GM23338 (cell line): ENCODE measurements around the gene ZSCAN5B.

Experiments used
- CREB1 ChIP-seq: fragments of 250-450 bp; sonication (Bioruptor Pico); IDR thresholded peaks from 2 replicates; pipeline ENCODE4 v1.5.0; 2020; ENCODE audit warnings: low read depth, mild to moderate bottlenecking, moderate library complexity
- EZH2 ChIP-seq: fragments of 200-600 bp; sonication (generic); IDR thresholded peaks from one replicate; pipeline ENCODE4 v1.8.0; 2017; ENCODE audit warnings: antibody characterized with exemption, mild to moderate bottlenecking, low read depth; ENCODE audit not compliant: unreplicated experiment
- EZH2phosphoT487 ChIP-seq: fragments of 200-600 bp; sonication (generic); IDR thresholded peaks from one replicate; pipeline ENCODE4 v1.8.1; 2018; ENCODE audit warnings: antibody characterized with exemption; ENCODE audit not compliant: unreplicated experiment
- JUNB ChIP-seq: IDR thresholded peaks from one replicate; pipeline ENCODE4 v1.6.1; 2016; ENCODE audit warnings: antibody characterized with exemption; ENCODE audit not compliant: unreplicated experiment
- POLR2AphosphoS5 ChIP-seq: IDR thresholded peaks from 2 replicates; pipeline ENCODE4 v1.6.1; 2016; ENCODE audit warnings: antibody characterized with exemption, low read depth
- STAT1 ChIP-seq: IDR thresholded peaks from one replicate; pipeline ENCODE4 v1.6.1; 2016; ENCODE audit warnings: antibody characterized with exemption; ENCODE audit not compliant: unreplicated experiment
- ZNF114 ChIP-seq: fragments of 250-450 bp; sonication (Bioruptor Pico); IDR thresholded peaks from 2 replicates; pipeline ENCODE4 v1.5.0; 2020; ENCODE audit warnings: mild to moderate bottlenecking, moderate library complexity
- ZNF331 ChIP-seq: fragments of 250-450 bp; sonication (Bioruptor Pico); IDR thresholded peaks from 2 replicates; pipeline ENCODE4 v1.5.0; 2020; ENCODE audit warnings: low read depth, mild to moderate bottlenecking, moderate library complexity
- TF ChIP-seq, protein P1 (sequence below), 2 experiments: fragments of 200-600 bp in 1 of 2; sonication (generic) in 1 of 2; conservative IDR thresholded peaks; 2 replicates each; pipeline versions ENCODE4 v1.5.1 to v1.6.1; 2016 to 2017; ENCODE audit warnings: antibody characterized with exemption in 2 of 2, low read depth in 2 of 2, mild to moderate bottlenecking in 2 of 2, moderate library complexity in 1 of 2
- TF ChIP-seq, protein P2 (sequence below): IDR thresholded peaks from one replicate; pipeline ENCODE4 v1.6.1; 2018; ENCODE audit warnings: antibody characterized with exemption; ENCODE audit not compliant: unreplicated experiment
- TF ChIP-seq, protein P3 (sequence below): fragments of 250-450 bp; sonication (Bioruptor Pico); IDR thresholded peaks from 2 replicates; pipeline ENCODE4 v1.5.0; 2020; ENCODE audit warnings: mild to moderate bottlenecking, moderate library complexity
- TF ChIP-seq, protein P4 (sequence below): IDR thresholded peaks from 2 replicates; pipeline ENCODE4 v1.6.1; 2016; ENCODE audit warnings: antibody characterized with exemption

DNA sequence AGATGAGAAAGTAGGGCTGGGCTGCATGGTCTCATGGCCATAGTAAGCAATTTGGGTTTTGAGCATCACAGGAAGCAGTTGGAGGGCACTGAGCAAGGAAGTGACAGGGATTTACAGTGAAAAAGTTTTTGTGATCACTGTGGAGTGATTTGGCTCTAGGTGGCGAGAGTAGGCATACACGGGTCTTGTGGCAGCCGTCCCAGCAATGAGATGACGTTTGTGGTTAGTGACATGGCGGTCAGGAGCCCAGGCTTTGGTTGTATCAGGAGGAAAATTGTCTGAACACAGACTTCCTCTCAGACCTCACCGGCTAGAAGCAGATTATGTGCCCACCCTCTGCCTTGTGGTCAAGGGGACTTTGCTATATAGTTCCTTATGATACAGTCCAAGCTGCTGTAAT, 53.2 kb downstream of the ZSCAN5B start:
- TF ChIP-seq, protein P1, sequence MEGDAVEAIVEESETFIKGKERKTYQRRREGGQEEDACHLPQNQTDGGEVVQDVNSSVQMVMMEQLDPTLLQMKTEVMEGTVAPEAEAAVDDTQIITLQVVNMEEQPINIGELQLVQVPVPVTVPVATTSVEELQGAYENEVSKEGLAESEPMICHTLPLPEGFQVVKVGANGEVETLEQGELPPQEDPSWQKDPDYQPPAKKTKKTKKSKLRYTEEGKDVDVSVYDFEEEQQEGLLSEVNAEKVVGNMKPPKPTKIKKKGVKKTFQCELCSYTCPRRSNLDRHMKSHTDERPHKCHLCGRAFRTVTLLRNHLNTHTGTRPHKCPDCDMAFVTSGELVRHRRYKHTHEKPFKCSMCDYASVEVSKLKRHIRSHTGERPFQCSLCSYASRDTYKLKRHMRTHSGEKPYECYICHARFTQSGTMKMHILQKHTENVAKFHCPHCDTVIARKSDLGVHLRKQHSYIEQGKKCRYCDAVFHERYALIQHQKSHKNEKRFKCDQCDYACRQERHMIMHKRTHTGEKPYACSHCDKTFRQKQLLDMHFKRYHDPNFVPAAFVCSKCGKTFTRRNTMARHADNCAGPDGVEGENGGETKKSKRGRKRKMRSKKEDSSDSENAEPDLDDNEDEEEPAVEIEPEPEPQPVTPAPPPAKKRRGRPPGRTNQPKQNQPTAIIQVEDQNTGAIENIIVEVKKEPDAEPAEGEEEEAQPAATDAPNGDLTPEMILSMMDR (conservative IDR thresholded peaks at IDR 0.05; ENCODE audit: low read depth in 2 of 2) = no peak
- TF ChIP-seq EZH2 (no peak), POLR2AphosphoS5 (no peak), ZNF331 (CRISPR knock-in tag) (no peak), JUNB (no peak), STAT1 (no peak), EZH2phosphoT487 (no peak), CREB1 (CRISPR knock-in tag) (no peak), ZNF114 (no peak)
- TF ChIP-seq, protein P2, sequence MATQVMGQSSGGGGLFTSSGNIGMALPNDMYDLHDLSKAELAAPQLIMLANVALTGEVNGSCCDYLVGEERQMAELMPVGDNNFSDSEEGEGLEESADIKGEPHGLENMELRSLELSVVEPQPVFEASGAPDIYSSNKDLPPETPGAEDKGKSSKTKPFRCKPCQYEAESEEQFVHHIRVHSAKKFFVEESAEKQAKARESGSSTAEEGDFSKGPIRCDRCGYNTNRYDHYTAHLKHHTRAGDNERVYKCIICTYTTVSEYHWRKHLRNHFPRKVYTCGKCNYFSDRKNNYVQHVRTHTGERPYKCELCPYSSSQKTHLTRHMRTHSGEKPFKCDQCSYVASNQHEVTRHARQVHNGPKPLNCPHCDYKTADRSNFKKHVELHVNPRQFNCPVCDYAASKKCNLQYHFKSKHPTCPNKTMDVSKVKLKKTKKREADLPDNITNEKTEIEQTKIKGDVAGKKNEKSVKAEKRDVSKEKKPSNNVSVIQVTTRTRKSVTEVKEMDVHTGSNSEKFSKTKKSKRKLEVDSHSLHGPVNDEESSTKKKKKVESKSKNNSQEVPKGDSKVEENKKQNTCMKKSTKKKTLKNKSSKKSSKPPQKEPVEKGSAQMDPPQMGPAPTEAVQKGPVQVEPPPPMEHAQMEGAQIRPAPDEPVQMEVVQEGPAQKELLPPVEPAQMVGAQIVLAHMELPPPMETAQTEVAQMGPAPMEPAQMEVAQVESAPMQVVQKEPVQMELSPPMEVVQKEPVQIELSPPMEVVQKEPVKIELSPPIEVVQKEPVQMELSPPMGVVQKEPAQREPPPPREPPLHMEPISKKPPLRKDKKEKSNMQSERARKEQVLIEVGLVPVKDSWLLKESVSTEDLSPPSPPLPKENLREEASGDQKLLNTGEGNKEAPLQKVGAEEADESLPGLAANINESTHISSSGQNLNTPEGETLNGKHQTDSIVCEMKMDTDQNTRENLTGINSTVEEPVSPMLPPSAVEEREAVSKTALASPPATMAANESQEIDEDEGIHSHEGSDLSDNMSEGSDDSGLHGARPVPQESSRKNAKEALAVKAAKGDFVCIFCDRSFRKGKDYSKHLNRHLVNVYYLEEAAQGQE = no peak
- TF ChIP-seq, protein P3, sequence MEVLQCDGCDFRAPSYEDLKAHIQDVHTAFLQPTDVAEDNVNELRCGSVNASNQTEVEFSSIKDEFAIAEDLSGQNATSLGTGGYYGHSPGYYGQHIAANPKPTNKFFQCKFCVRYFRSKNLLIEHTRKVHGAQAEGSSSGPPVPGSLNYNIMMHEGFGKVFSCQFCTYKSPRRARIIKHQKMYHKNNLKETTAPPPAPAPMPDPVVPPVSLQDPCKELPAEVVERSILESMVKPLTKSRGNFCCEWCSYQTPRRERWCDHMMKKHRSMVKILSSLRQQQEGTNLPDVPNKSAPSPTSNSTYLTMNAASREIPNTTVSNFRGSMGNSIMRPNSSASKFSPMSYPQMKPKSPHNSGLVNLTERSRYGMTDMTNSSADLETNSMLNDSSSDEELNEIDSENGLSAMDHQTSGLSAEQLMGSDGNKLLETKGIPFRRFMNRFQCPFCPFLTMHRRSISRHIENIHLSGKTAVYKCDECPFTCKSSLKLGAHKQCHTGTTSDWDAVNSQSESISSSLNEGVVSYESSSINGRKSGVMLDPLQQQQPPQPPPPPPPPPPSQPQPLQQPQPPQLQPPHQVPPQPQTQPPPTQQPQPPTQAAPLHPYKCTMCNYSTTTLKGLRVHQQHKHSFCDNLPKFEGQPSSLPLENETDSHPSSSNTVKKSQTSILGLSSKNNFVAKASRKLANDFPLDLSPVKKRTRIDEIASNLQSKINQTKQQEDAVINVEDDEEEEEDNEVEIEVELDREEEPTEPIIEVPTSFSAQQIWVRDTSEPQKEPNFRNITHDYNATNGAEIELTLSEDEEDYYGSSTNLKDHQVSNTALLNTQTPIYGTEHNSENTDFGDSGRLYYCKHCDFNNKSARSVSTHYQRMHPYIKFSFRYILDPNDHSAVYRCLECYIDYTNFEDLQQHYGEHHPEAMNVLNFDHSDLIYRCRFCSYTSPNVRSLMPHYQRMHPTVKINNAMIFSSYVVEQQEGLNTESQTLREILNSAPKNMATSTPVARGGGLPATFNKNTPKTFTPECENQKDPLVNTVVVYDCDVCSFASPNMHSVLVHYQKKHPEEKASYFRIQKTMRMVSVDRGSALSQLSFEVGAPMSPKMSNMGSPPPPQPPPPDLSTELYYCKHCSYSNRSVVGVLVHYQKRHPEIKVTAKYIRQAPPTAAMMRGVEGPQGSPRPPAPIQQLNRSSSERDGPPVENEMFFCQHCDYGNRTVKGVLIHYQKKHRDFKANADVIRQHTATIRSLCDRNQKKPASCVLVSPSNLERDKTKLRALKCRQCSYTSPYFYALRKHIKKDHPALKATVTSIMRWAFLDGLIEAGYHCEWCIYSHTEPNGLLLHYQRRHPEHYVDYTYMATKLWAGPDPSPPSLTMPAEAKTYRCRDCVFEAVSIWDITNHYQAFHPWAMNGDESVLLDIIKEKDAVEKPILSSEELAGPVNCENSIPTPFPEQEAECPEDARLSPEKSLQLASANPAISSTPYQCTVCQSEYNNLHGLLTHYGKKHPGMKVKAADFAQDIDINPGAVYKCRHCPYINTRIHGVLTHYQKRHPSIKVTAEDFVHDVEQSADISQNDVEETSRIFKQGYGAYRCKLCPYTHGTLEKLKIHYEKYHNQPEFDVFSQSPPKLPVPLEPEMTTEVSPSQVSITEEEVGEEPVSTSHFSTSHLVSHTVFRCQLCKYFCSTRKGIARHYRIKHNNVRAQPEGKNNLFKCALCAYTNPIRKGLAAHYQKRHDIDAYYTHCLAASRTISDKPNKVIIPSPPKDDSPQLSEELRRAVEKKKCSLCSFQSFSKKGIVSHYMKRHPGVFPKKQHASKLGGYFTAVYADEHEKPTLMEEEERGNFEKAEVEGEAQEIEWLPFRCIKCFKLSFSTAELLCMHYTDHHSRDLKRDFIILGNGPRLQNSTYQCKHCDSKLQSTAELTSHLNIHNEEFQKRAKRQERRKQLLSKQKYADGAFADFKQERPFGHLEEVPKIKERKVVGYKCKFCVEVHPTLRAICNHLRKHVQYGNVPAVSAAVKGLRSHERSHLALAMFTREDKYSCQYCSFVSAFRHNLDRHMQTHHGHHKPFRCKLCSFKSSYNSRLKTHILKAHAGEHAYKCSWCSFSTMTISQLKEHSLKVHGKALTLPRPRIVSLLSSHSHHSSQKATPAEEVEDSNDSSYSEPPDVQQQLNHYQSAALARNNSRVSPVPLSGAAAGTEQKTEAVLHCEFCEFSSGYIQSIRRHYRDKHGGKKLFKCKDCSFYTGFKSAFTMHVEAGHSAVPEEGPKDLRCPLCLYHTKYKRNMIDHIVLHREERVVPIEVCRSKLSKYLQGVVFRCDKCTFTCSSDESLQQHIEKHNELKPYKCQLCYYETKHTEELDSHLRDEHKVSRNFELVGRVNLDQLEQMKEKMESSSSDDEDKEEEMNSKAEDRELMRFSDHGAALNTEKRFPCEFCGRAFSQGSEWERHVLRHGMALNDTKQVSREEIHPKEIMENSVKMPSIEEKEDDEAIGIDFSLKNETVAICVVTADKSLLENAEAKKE (CRISPR knock-in tag) = no peak
- TF ChIP-seq, protein P4, sequence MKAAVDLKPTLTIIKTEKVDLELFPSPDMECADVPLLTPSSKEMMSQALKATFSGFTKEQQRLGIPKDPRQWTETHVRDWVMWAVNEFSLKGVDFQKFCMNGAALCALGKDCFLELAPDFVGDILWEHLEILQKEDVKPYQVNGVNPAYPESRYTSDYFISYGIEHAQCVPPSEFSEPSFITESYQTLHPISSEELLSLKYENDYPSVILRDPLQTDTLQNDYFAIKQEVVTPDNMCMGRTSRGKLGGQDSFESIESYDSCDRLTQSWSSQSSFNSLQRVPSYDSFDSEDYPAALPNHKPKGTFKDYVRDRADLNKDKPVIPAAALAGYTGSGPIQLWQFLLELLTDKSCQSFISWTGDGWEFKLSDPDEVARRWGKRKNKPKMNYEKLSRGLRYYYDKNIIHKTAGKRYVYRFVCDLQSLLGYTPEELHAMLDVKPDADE = no peak
